Subcutaneous adipose tissue (tissue), 4 donors: ENCODE data around the gene IQCN. TPM values are rescaled to one million over a fixed set of nuclear protein-coding genes. Genes with fewer than 3 reads are reported as not detected.

Source experiments
- total RNA-seq, 4 donors: library from RNA; depleted of rRNA; stranded (reverse); fragments of >200 nt; gene quantifications; one replicate each; pipeline ENCODE4 v1.1.0, GENCODE V29; 2016
- TF ChIP-seq, protein P1 (sequence below): fragments of 450-650 bp; IDR thresholded peaks from one replicate; pipeline ENCODE4 v1.5.1; 2016; ENCODE audit warnings: low read depth, mild to moderate bottlenecking, control low read depth, antibody characterized with exemption, moderate library complexity

IQCN gene
- total RNA-seq, 4 donors from 2014 or later: 1.3 to 7.9 (median 3.0) TPM

DNA sequence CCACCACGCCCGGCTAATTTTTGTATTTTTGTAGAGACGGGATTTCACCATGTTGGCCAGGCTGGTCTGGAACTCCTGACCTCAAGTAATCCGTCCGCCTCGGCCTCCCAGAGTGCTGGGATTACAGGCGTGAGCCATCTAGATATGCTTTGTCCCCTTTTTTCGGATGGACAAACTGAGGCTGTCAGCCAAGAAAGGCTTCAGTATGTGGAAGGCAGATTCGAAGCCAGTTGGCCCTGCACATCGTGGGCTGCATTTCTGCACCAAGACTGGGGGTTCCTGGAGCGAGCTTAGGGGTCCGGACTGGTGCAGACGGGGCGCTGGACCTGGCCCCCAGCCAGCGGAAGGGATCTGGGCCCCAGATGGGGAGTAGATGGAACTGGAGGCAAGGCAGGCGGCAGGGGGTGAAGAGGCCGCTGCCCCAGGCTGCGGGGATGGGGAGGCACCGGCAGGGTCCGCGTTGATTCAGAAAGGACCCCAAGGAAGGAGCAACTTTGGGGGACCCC is 16.8 kb upstream of the IQCN start:
- TF ChIP-seq, protein P1, sequence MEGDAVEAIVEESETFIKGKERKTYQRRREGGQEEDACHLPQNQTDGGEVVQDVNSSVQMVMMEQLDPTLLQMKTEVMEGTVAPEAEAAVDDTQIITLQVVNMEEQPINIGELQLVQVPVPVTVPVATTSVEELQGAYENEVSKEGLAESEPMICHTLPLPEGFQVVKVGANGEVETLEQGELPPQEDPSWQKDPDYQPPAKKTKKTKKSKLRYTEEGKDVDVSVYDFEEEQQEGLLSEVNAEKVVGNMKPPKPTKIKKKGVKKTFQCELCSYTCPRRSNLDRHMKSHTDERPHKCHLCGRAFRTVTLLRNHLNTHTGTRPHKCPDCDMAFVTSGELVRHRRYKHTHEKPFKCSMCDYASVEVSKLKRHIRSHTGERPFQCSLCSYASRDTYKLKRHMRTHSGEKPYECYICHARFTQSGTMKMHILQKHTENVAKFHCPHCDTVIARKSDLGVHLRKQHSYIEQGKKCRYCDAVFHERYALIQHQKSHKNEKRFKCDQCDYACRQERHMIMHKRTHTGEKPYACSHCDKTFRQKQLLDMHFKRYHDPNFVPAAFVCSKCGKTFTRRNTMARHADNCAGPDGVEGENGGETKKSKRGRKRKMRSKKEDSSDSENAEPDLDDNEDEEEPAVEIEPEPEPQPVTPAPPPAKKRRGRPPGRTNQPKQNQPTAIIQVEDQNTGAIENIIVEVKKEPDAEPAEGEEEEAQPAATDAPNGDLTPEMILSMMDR: no peak

DNA sequence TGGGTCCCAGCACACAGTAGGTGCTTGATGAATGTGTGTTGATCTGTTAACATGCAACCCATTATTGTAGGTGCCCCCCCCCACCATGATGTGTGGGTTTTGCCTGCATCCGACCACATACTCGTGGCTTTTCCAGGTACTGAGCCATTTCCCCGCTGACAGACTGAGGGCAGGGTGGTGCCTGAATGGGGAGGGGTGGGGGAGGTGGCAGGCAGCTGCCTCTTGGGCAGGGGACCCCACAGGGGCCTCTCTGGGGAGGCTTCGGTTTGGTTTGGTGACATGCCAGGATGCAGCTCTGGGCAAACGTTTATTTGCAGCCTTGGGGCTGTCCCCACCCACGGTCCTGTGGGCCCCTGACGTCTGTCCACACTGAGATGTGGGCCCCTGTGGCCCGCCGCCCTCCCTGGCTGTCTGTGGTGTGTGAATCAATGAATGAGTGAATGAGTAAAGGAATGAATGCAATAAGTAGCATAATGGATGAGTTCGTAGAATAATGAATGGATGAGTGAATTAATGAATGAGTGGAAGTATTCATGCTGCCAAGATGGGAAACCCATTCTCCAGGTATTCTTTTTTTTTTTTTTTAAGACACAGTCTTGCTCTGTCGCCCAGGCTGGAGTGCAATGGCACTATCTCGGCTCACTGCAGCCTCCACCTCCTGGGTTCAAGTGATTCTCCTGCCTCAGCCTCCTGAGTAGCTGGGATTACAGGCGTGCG is 16.2 kb upstream of the IQCN start:
- TF ChIP-seq, protein P1: no peak

DNA sequence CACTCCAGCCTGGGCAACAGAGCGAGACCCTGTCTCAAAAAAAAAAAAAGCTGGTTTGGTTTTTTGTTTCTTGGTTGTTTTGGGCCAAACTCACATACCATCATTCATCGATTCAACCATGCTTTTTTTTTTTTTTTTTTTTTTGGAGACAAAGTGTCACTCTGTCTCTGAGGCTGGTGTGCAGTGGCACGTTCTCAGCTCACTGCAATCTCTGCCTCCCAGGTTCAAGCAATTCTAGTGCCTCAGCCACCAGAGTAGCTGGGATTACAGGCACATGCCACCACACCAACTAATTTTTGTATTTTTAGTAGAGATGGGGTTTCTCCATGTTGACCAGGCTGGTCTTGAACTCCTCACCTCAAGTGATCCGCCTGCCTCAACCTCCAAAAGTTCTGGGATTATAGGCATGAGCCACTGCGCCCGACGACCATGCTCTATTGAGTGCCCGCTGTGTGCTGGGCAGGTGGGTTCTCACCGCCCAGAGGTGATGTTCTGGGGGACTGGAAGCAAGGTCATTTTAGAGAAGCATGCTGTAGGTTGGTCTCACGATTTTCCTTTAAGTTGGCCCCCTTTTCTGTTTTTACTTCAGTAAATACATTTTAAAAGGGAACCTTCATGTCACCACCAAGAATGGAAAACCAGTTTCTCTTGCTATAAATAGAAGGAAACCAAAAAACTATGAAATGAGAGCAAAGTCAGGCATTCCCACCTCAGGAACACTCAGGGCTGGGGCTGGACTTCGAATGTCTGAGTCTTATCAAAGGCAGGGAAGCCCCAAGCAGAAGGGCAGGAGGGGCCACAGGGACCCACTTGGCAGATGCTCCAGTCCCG is 15.4 kb upstream of the IQCN start:
- TF ChIP-seq, protein P1: no peak

DNA sequence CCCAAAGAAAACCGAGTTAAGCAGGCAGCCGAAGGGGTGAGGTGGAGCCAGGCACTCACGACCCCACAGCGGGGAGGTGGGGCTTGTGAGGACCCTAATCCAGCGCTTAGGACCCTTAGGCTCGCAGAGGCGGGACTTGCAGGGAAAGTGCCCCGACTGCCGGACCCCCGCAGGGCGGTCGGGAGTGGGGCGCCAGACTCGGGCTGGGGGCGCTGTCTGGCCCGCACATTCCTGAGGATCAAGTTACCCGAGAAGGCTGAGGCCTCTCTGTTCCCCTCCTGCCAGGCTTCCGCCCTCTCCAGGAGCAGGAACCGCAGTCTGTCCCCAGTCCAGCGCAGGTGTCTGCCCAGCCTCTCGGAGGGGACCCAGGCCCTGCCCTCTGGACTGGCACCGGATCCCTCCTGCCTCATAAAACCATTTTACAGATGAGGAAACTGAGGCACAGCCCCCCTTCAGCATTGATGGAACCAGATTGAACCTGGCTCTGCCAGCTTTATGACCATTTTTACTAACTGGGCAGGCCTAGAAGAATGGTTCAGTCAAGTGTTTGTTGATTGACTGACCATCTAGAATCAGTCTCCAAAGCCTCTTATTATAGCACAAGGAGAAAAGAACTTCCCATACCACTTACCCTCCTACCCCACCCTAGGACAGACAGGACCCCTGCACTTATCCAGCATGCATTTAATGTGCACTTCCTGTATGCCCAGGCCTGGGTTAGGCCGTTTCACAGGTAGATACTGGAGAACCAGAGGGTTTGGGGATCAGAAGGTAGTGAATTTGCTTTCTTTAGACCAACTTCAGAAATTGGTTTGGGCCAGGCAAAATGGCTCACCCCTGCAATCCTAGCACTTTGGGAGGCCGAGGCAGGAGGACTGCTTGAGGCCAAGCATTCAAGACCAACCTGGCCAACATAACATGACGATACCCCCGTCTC is 13.9 kb upstream of the IQCN start:
- TF ChIP-seq, protein P1: no peak

DNA sequence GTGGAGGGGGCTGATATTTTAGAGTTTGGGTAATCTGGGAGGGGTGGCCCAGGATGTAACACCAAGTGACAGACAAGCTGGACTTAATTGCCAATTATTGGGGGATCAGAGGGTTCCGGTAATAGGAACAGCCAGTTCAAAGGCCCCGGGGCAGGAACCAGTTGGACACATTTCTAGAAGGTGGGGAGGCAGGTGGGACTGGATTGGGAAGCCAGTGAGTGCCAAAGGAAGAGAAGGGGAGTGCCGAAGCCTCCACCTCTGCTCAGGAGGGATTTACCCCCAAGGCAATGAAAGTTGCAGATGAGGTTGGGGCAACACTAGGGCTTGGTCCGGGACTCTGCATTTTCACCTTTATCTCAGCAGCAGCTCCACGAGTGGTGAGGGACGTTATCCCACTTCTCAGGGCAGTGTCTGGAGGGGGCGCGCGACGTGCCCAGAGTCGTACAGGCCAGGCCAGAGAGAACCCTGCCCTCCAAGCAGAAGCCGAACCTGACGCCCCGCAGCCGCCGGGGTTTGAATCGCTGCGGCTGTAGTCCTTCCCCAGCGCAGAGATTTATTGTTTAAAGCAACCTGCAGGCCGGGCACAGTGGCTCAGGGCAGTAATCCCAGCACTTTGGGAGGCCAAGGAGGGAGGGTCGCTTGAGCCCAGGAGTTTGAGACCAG is 12.9 kb upstream of the IQCN start:
- TF ChIP-seq, protein P1: no peak

DNA sequence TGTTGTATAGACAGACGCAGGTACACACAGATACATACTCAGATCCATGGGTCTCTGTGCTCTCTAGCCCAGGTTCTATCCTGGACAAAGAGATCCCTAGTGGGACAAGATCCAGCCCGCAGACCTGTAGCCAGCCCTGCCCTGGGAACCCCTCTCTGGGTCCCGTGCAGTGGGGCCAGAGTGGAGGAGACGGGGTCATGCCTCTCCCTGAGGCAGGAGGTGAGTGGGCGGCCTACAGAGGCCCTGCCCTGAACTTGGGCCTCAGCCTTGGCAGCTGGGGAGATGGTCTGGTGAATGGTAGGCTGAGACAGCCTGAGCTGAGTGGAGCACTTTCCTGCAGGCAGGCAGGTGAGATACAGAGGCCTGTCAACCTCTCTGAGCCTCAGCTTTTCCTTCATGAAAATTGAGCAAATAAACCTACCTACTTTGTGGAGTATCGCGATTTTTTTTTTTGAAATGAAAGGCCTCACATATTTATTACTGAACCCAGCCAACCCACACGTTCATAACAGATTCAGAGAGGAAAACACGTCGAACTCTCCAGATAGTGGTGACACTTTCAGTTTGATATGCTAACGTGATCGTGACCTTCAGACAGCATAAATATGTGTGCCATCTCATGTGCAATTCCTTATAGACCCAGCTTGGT is 10.6 kb upstream of the IQCN start:
- TF ChIP-seq, protein P1: no peak
